Endodermal cell (in vitro differentiated cells): Measurements from ENCODE around the gene PTPN1. TPM values are rescaled to one million over a fixed set of nuclear protein-coding genes. Genes with fewer than 3 reads are reported as not detected.

Experiments used
- DNase-seq: peaks from one replicate; pipeline ENCODE4 v3.0.0-alpha.2; 2017
- H3K27ac ChIP-seq: 2 replicates; pipeline ENCODE4 v1.5.1; 2013; ENCODE audit warnings: mild to moderate bottlenecking, low read depth, low read length, moderate library complexity
- H3K27me3 ChIP-seq: 2 replicates; pipeline ENCODE4 v1.6.1; 2013; ENCODE audit warnings: mild to moderate bottlenecking, low read length, moderate library complexity; ENCODE audit not compliant: insufficient read depth, control insufficient read depth, poor library complexity, severe bottlenecking
- H3K36me3 ChIP-seq: 2 replicates; pipeline ENCODE4 v1.7.0; 2013; ENCODE audit warnings: mild to moderate bottlenecking, low read length, moderate library complexity; ENCODE audit not compliant: control insufficient read depth, insufficient read depth
- H3K4me1 ChIP-seq: one replicate; pipeline ENCODE4 v1.7.0; 2013; ENCODE audit warnings: low read length; ENCODE audit not compliant: control insufficient read depth, insufficient read depth
- H3K4me3 ChIP-seq: 2 replicates; pipeline ENCODE4 v1.5.1; 2013; ENCODE audit warnings: mild to moderate bottlenecking, low read length, moderate library complexity
- H3K9ac ChIP-seq: 2 replicates; pipeline ENCODE4 v1.6.1; 2013; ENCODE audit warnings: mild to moderate bottlenecking, low read length, moderate library complexity; ENCODE audit not compliant: poor library complexity, severe bottlenecking; ENCODE audit errors: extremely low read depth
- H3K9me3 ChIP-seq: 2 replicates; pipeline ENCODE4 v1.6.1; 2013; ENCODE audit warnings: mild to moderate bottlenecking, low read length, moderate library complexity; ENCODE audit not compliant: control insufficient read depth
- H3K27ac Mint-ChIP-seq: 2 replicates; pipeline ENCODE4 v1.8.0; 2020; ENCODE audit warnings: mixed read lengths
- H3K27me3 Mint-ChIP-seq: 2 replicates; pipeline ENCODE4 v1.8.0; 2021; ENCODE audit warnings: mild to moderate bottlenecking, mixed read lengths; ENCODE audit not compliant: insufficient read depth
- H3K36me3 Mint-ChIP-seq: 2 replicates; pipeline ENCODE4 v1.8.0; 2020; ENCODE audit warnings: low read depth, mixed read lengths
- H3K4me1 Mint-ChIP-seq: 2 replicates; pipeline ENCODE4 v1.8.0; 2020; ENCODE audit warnings: mixed read lengths
- H3K4me3 Mint-ChIP-seq: 2 replicates; pipeline ENCODE4 v1.8.0; 2020; ENCODE audit warnings: mild to moderate bottlenecking, moderate library complexity, mixed read lengths
- H3K9me3 Mint-ChIP-seq: 2 replicates; pipeline ENCODE4 v1.8.0; 2020; ENCODE audit warnings: mild to moderate bottlenecking, mixed read lengths
- WGBS, 2 experiments: methylation state at CpG; one replicate each; pipeline versions ENCODE4 v1.1.5 to v1.1.7; 2013; ENCODE audit warnings: missing lambda C conversion rate in 2 of 2, mixed read lengths in 1 of 2; ENCODE audit not compliant: insufficient coverage in 1 of 2, insufficient read length in 1 of 2; 5-methylcytosine and 5-hydroxymethylcytosine counted together
- total RNA-seq, 2 donors: library from RNA; stranded (reverse); fragmentation: NEBNext Ultra II Directional in 1 of 2; extraction: Animal tissue kit (Norgen Biotek cat#: 25700) in 1 of 2; gene quantifications; 2 replicates in 1 of 2; 3 replicates in 1 of 2; pipeline ENCODE4 v1.2.1, GENCODE V29; 2021
- TF ChIP-seq, protein P1 (sequence below): fragments of 200-600 bp; sonication (generic); conservative IDR thresholded peaks from 2 replicates; pipeline ENCODE4 v1.5.0; 2021; ENCODE audit warnings: antibody characterized with exemption, mild to moderate bottlenecking

PTPN1 gene
- total RNA-seq, 2 donors from 2014 or later: 25.4 to 28.7 TPM

DNA sequence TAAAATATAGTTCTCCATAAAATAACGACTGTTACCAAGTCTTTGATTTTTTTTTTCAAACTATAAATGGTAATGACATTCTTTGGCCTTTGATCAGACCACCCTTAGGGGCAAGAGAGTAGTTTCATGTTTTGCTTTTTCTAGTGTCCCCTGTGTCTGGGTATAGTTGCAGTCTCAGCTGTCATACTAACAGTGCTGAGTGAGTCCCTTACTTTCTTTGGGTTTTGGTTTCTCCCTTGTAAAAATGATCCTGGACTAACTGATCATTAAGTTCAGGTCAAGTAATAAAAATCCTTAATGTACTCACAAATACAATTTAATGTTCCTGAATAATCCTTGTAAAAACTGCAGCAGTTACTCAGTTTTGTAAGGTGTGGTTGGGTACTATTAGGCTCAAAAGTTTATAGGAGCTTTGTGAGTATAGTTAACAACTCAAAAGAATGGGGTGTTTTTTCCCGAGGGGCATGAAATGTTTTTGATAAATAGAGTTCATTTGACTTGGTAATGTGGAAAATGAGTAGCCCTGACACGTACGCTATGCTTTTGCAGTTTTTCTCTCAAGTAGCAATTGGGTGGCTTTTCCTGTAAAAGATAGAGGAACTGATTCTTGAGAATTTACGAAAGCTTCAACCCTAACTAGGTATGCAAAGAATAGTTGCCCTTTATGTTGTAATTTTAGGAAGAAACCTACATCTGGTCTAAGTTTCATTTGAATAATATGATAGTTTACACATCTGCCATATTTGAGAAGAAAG is 6.2 kb downstream of the PTPN1 start:
- Histone ChIP-seq H3K4me1 (peaks cover 2% of the 10 kb centered on the region), H3K9ac (no peak overlapping the region), H3K27ac (no peak overlapping the region), H3K27me3 (no peaks in the 10 kb centered on the region), H3K9me3 (no peaks in the 10 kb centered on the region), H3K36me3 (peaks cover 2% of the 10 kb centered on the region), H3K4me3 (no peak overlapping the region)
- Mint-ChIP-seq H3K27ac (no peak overlapping the region), H3K27me3 (no peaks in the 10 kb centered on the region), H3K4me3 (no peak overlapping the region), H3K9me3 (no peaks in the 10 kb centered on the region), H3K4me1 (peaks cover 20% of the 10 kb centered on the region), H3K36me3 (peaks cover 4% of the 10 kb centered on the region)
- TF ChIP-seq, protein P1, sequence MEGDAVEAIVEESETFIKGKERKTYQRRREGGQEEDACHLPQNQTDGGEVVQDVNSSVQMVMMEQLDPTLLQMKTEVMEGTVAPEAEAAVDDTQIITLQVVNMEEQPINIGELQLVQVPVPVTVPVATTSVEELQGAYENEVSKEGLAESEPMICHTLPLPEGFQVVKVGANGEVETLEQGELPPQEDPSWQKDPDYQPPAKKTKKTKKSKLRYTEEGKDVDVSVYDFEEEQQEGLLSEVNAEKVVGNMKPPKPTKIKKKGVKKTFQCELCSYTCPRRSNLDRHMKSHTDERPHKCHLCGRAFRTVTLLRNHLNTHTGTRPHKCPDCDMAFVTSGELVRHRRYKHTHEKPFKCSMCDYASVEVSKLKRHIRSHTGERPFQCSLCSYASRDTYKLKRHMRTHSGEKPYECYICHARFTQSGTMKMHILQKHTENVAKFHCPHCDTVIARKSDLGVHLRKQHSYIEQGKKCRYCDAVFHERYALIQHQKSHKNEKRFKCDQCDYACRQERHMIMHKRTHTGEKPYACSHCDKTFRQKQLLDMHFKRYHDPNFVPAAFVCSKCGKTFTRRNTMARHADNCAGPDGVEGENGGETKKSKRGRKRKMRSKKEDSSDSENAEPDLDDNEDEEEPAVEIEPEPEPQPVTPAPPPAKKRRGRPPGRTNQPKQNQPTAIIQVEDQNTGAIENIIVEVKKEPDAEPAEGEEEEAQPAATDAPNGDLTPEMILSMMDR: no peak
- 91 to 96% methylated on average over 3 to 5 of the region's 5 CpGs for whole genome bisulfite sequencing, 2 experiments
- DNase-seq: no peak

DNA sequence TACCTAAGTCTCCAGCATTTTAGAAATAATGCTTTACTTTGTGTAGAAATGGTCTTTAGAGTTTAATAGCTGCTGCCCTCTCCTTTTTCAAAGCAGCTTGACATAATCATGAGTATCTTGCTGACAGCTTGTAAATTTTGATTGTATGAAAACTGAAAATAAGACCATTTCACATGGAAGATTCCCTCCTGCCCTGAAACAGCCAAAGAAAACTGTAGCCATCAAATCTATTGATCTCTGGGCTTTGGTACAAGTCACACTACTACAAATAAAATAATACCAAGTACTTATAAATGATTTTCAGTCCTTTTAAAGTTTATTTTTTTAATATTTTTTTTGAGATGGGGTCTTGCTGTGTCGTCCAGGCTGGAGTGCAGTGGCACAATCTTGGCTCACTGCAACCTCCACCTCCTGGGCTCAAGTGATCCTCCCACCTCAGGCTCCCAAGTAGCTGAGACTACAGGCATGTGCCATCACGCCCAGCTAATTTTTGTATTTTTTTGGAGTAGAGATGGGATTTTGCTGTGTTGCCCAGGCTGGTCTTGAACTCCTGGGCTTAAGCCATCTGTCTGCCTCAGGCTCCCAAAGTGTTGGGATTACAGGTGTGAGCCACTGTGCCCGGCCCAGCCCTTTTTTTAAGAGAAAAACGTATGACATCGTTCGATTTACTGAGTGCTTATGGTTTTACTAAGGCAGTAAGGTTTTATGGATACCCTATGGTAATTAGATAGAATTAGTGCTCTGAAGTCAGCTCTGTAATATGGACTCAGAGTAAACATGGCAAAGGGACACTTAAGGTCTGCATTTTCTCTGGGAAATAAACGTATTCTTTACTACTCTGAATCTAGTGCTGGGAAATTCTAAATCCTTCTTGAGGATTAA is 7.0 kb downstream of the PTPN1 start:
- Histone ChIP-seq H3K27me3 (no peaks in the 10 kb centered on the region), H3K36me3 (peaks cover 7% of the 10 kb centered on the region), H3K4me1 (peaks cover 2% of the 10 kb centered on the region), H3K9me3 (no peaks in the 10 kb centered on the region), H3K9ac (no peak overlapping the region), H3K27ac (no peak overlapping the region), H3K4me3 (no peak overlapping the region)
- no peaks in the 10 kb centered on the region for H3K27me3 Mint-ChIP-seq
- H3K27ac Mint-ChIP-seq: no peak overlapping the region
- 94 to 96% methylated on average over 5 to 7 of the region's 7 CpGs for WGBS, 2 experiments
- H3K36me3 Mint-ChIP-seq: peaks cover 4% of the 10 kb centered on the region
- DNase-seq: no peak
- peaks cover 16% of the 10 kb centered on the region for H3K4me1 Mint-ChIP-seq
- TF ChIP-seq, protein P1: no peak
- H3K9me3 Mint-ChIP-seq: no peaks in the 10 kb centered on the region
- H3K4me3 Mint-ChIP-seq: no peak overlapping the region

DNA sequence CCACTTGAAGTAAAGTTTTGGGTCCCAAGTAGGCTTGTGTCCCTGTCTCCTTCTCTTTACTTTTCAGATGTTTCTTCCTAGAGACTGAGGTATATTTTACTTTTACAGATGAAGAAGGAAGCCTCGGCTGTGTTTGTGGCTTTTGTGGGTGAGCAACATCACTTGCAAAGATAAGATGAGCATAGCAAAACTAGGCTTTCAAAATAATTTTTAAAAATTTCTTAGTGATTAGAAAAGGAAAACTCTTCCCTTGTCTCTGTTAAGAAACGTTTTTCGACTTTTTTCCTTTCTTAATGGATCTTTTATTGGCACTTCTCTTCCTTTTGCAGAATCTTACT is 7.6 kb downstream of the PTPN1 start:
- WGBS, 2 experiments: 98 to 100% methylated on average over 2 to 3 of the region's 3 CpGs
- no peak overlapping the region for H3K27ac ChIP-seq
- Mint-ChIP-seq H3K9me3 (no peaks in the 10 kb centered on the region), H3K27me3 (no peaks in the 10 kb centered on the region), H3K4me1 (peaks cover 10% of the 10 kb centered on the region), H3K27ac (no peak overlapping the region), H3K36me3 (peaks cover 4% of the 10 kb centered on the region), H3K4me3 (no peak overlapping the region)
- no peaks in the 10 kb centered on the region for H3K9me3 ChIP-seq
- peaks cover 2% of the 10 kb centered on the region for H3K4me1 ChIP-seq
- peaks cover 7% of the 10 kb centered on the region for H3K36me3 ChIP-seq
- TF ChIP-seq, protein P1: no peak
- no peak for DNase-seq
- no peaks in the 10 kb centered on the region for H3K27me3 ChIP-seq
- H3K9ac ChIP-seq: no peak overlapping the region
- H3K4me3 ChIP-seq: no peak overlapping the region
